ENCODE measurements around the gene UBAP1L. TPM values are rescaled to one million over a fixed set of nuclear protein-coding genes. Genes with fewer than 3 reads are reported as not detected.
"Not testable (repeated sequence)": the region's sequence is repeated elsewhere in the genome, so short reads cannot be mapped to it uniquely, and the experiment has no call there.

UBAP1L gene
- total and polyA plus RNA-seq, 2 donors: 0.61 to 6.1 TPM

DNA sequence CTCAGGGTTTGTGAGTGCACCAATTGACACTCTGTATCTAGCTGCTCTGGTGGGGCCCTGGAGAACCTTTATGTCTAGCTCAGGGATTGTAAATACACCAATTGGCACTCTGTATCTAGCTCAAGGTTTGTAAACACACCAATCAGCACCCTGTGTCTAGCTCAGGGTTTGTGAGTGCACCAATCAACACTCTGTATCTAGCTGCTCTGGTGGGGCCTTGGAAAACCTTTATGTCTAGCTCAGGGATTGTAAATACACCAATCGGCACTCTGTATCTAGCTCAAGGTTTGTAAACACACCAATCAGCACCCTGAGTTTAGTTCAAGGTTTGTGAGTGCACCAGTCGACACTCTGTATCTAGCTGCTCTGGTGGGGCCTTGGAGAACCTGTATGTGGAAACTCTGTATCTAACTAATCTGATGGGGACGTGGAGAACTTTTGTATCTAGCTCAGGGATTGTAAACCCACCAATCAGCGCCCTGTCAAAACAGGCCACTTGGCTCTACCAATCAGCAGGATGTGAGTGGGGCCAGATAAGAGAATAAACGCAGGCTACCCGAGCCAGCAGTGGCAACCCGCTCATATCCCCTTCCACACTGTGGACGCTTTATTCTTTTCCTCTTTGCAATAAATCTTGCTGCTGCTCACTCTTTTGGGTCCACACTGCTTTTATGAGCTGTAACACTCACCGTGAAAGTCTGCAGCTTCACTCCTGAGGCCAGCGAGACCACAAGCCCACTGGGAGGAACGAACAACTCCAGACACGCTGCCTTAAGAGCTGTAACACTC is 39.2 kb downstream of the UBAP1L start:
- peaks cover 4 to 33% of the 10 kb centered on the region in 2 donors for H3K27me3 ChIP-seq (ENCODE audit: control insufficient read depth in 2 of 2, insufficient read depth in 1 of 2, low read length in 1 of 2)
- not testable (repeated sequence) for H3K4me3 ChIP-seq (ENCODE audit: low read length in 2 of 2); H3K9me3 ChIP-seq (ENCODE audit: control insufficient read depth in 2 of 2, insufficient read depth in 1 of 2, low read length in 1 of 2); DNase-seq (ENCODE audit: low read depth in 6 of 9, low spot score in 9 of 9); H3K27ac ChIP-seq (ENCODE audit: low read depth in 1 of 2, low read length in 1 of 2); H3K36me3 ChIP-seq (ENCODE audit: control insufficient read depth in 2 of 2, insufficient read depth in 2 of 2, low read length in 1 of 2); H3K4me1 ChIP-seq (ENCODE audit: control insufficient read depth in 2 of 2, insufficient read depth in 2 of 2, low read length in 2 of 2)
- WGBS: 62% methylated on average over 12 of the region's 12 CpGs

DNA sequence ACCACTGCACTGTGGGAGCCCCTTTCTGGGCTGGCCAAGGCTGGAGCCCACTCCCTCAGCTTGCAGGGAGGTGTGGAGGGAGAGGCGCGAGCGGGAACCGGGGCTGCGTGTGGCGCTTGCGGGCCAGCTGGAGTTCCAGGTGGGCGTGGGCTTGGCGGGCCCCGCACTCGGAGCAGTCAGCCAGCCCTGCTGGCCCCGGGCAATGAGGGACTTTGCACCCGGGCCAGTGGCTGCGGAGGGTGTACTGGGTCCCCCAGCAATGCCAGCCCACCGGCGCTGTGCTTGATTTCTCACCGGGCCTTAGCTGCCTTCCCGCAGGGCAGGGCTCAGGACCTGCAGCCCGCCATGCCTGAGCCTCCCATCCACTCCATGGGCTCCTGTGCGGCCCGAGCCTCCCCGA is 40.1 kb downstream of the UBAP1L start:
- WGBS: 97% methylated on average over 20 of the region's 22 CpGs
- DNase-seq (ENCODE audit: low read depth in 6 of 9, low spot score in 9 of 9): not testable (repeated sequence)

DNA sequence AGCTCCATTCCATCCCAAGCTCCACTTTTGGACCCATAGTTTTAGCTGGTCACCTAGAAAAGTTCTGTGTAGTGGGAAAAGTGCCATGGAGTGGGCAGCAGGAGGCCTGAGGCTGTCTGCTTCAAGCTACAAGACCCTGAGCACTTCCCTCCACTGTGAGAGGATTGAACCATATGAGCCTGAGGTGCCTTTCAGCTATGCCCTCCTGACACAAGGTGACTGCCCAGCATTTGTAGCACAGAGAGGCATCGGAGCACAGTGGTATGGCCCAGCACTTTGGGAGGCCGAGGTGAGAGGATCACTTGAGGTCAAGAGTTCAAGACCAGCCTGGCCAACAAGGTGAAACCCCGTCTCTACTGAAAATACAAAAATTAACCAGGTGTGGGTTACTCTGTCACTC is 42.4 kb downstream of the UBAP1L start:
- Histone ChIP-seq H3K4me1 (ENCODE audit: control insufficient read depth in 2 of 2, insufficient read depth in 2 of 2, low read length in 2 of 2) (no peaks in the 10 kb centered on the region), H3K36me3 (ENCODE audit: control insufficient read depth in 2 of 2, insufficient read depth in 2 of 2, low read length in 1 of 2) (no peaks in the 10 kb centered on the region), H3K9me3 (ENCODE audit: control insufficient read depth in 2 of 2, insufficient read depth in 1 of 2, low read length in 1 of 2) (no peaks in the 10 kb centered on the region), H3K27me3 (ENCODE audit: control insufficient read depth in 2 of 2, insufficient read depth in 1 of 2, low read length in 1 of 2) (peaks cover 20 to 33% of the 10 kb centered on the region in 2 donors), H3K4me3 (ENCODE audit: low read length in 2 of 2) (no peak overlapping the region), H3K27ac (ENCODE audit: low read depth in 1 of 2, low read length in 1 of 2) (no peak overlapping the region)
- WGBS: 98% methylated on average over 3 of the region's 3 CpGs
- no peak for DNase-seq (ENCODE audit: low read depth in 6 of 9, low spot score in 9 of 9)

More for the DNA sequence above, 40.1 kb downstream of the UBAP1L start:
- not testable (repeated sequence) for H3K9me3 ChIP-seq (ENCODE audit: control insufficient read depth in 2 of 2, insufficient read depth in 1 of 2, low read length in 1 of 2); H3K4me1 ChIP-seq (ENCODE audit: control insufficient read depth in 2 of 2, insufficient read depth in 2 of 2, low read length in 2 of 2); H3K27ac ChIP-seq (ENCODE audit: low read depth in 1 of 2, low read length in 1 of 2); H3K36me3 ChIP-seq (ENCODE audit: control insufficient read depth in 2 of 2, insufficient read depth in 2 of 2, low read length in 1 of 2); H3K4me3 ChIP-seq (ENCODE audit: low read length in 2 of 2)
- H3K27me3 ChIP-seq (ENCODE audit: control insufficient read depth in 2 of 2, insufficient read depth in 1 of 2, low read length in 1 of 2): peaks cover 4 to 33% of the 10 kb centered on the region in 2 donors

DNA sequence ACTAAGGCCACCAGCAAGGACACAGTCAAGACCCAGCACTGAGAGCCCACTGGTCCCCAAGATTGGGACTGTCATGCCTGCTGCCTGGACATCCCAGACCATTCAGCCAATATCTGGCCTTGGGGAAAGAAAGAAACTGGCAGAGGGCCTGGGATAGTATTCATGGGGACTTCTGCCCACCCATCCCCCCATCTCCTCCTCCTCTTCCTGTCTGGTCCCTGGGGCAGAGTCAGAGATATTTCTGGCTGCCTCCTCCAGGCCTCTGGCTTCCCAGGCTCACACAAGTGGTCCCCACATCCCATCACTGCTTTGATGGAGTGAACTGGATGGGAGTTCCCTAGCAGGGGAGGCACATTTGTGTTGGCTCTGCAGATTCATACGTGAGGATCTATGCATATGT is 43.0 kb downstream of the UBAP1L start:
- no peak for DNase-seq (ENCODE audit: low read depth in 6 of 9, low spot score in 9 of 9)
- 90% methylated on average over 1 of the region's 1 CpG for WGBS
- H3K36me3 ChIP-seq (ENCODE audit: control insufficient read depth in 2 of 2, insufficient read depth in 2 of 2, low read length in 1 of 2): no peaks in the 10 kb centered on the region

DNA sequence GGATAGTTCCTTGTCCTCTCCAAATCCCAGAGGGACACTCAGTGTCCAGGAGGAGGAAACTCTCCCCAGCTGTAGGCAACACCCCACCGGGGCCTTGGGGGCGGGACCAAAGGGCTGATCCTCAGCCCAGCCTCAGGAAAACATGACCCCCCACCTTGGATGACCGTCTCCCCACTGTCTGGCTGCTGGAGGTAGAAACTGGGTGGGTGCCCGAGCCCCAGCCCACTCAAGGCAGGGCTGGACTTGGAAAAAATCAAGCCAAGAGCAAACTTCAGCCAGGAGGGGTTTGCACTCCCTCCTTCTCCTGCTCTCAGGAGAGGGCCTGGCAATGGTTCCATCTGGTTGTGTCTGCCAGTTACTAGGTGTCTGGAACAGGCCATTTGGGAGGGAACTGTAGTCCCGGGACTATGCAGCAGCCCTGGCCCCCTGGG is 43.6 kb downstream of the UBAP1L start:
- Histone ChIP-seq H3K27ac (ENCODE audit: low read depth in 1 of 2, low read length in 1 of 2) (no peak overlapping the region), H3K27me3 (ENCODE audit: control insufficient read depth in 2 of 2, insufficient read depth in 1 of 2, low read length in 1 of 2) (peaks cover 28 to 33% of the 10 kb centered on the region in 2 donors), H3K9me3 (ENCODE audit: control insufficient read depth in 2 of 2, insufficient read depth in 1 of 2, low read length in 1 of 2) (no peaks in the 10 kb centered on the region), H3K36me3 (ENCODE audit: control insufficient read depth in 2 of 2, insufficient read depth in 2 of 2, low read length in 1 of 2) (no peaks in the 10 kb centered on the region), H3K4me3 (ENCODE audit: low read length in 2 of 2) (no peak overlapping the region), H3K4me1 (ENCODE audit: control insufficient read depth in 2 of 2, insufficient read depth in 2 of 2, low read length in 2 of 2) (no peaks in the 10 kb centered on the region)
- DNase-seq (ENCODE audit: low read depth in 6 of 9, low spot score in 9 of 9): no peak
- WGBS: 94% methylated on average over 5 of the region's 5 CpGs

More for the DNA sequence above, 43.0 kb downstream of the UBAP1L start:
- H3K27ac ChIP-seq (ENCODE audit: low read depth in 1 of 2, low read length in 1 of 2): no peak overlapping the region
- peaks cover 23 to 33% of the 10 kb centered on the region in 2 donors for H3K27me3 ChIP-seq (ENCODE audit: control insufficient read depth in 2 of 2, insufficient read depth in 1 of 2, low read length in 1 of 2)
- H3K9me3 ChIP-seq (ENCODE audit: control insufficient read depth in 2 of 2, insufficient read depth in 1 of 2, low read length in 1 of 2): no peaks in the 10 kb centered on the region
- H3K4me1 ChIP-seq (ENCODE audit: control insufficient read depth in 2 of 2, insufficient read depth in 2 of 2, low read length in 2 of 2): no peaks in the 10 kb centered on the region
- H3K4me3 ChIP-seq (ENCODE audit: low read length in 2 of 2): no peak overlapping the region

DNA sequence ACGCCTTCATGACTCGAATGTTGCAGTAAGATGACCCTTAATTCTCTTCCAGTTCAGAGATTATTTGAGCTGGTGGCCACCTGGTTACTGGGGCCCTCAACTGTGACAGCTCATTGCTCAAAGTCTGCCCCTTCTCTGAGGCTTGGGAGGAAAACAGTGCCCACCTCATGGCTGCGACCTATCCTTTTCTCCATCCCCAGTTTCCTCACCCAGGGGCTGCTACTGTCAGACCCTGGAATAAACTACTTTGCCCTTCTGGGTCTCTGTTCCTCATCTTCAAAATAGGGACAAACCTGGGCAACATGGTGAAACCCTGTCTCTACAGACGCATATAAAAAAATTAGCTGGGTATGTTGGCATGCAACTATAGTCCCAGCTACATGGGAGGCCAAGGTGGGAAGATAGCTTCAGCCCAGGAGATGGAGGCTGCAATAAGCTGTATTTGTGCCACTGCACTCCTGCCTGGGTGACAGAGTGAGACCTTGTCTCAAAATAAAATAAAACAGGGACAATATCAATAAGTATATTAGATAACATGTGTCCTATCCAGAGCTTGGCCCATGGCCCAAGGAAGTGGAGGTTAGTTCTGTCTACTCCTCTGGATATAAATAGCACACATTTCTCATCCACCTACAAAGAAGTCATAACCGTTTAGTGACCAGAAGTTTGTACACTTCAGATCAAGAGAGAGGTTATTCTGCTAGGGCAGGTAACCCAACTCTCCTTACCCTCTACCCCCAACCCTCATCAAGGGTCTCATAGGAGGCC is 45.0 kb downstream of the UBAP1L start:
- Histone ChIP-seq H3K27me3 (ENCODE audit: control insufficient read depth in 2 of 2, insufficient read depth in 1 of 2, low read length in 1 of 2) (peaks cover 30 to 45% of the 10 kb centered on the region in 2 donors), H3K27ac (ENCODE audit: low read depth in 1 of 2, low read length in 1 of 2) (no peak overlapping the region), H3K4me3 (ENCODE audit: low read length in 2 of 2) (no peak overlapping the region), H3K36me3 (ENCODE audit: control insufficient read depth in 2 of 2, insufficient read depth in 2 of 2, low read length in 1 of 2) (no peaks in the 10 kb centered on the region), H3K4me1 (ENCODE audit: control insufficient read depth in 2 of 2, insufficient read depth in 2 of 2, low read length in 2 of 2) (no peaks in the 10 kb centered on the region), H3K9me3 (ENCODE audit: control insufficient read depth in 2 of 2, insufficient read depth in 1 of 2, low read length in 1 of 2) (no peaks in the 10 kb centered on the region)
- no peak for DNase-seq (ENCODE audit: low read depth in 6 of 9, low spot score in 9 of 9)
- 93% methylated on average over 5 of the region's 5 CpGs for WGBS

DNA sequence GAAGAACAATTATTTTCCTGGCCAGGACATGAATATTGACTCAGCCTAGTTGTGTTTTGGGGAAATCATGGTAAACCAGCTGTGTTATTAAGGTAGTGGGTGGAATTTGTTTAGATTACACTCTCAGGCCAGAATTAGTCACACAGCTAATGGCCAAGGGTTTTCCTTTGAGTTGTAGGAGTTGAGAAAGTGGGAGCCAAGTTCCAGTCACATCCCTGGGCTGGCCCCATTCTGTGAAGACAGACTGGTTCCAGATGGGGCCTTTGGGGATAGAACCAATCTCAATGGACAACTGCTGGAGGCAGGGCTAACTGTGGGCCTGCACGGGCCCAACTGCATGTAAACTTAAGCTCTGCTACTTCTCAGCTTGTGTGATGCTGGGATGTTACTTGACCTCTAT is 45.8 kb downstream of the UBAP1L start:
- H3K27me3 ChIP-seq (ENCODE audit: control insufficient read depth in 2 of 2, insufficient read depth in 1 of 2, low read length in 1 of 2): peaks cover 30 to 46% of the 10 kb centered on the region in 2 donors
- no peaks in the 10 kb centered on the region for H3K4me1 ChIP-seq (ENCODE audit: control insufficient read depth in 2 of 2, insufficient read depth in 2 of 2, low read length in 2 of 2)
- no peak overlapping the region for H3K4me3 ChIP-seq (ENCODE audit: low read length in 2 of 2)
- no peaks in the 10 kb centered on the region for H3K36me3 ChIP-seq (ENCODE audit: control insufficient read depth in 2 of 2, insufficient read depth in 2 of 2, low read length in 1 of 2)
- 93% methylated on average over 1 of the region's 1 CpG for WGBS
- DNase-seq (ENCODE audit: low read depth in 6 of 9, low spot score in 9 of 9): no peak
- H3K27ac ChIP-seq (ENCODE audit: low read depth in 1 of 2, low read length in 1 of 2): no peak overlapping the region
- H3K9me3 ChIP-seq (ENCODE audit: control insufficient read depth in 2 of 2, insufficient read depth in 1 of 2, low read length in 1 of 2): no peaks in the 10 kb centered on the region

DNA sequence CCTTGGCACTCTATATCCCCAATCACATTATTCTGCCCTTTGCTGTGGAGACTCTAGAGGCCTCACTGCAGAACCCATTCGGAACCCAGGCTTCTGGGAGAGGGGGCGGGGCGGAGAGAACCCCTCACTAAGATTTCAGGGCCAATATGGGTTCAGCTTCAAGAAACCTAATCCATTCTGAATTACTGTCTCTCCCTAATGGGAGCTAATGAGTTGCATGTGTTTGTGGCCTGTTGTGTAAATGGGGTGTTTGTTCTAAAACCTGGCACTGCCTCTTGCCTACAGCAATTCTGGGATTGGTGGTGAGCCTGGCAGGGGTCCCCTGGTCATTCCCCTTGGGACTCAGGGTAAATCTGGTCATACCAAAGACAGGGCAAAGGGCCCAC is 46.6 kb downstream of the UBAP1L start:
- Histone ChIP-seq H3K9me3 (ENCODE audit: control insufficient read depth in 2 of 2, insufficient read depth in 1 of 2, low read length in 1 of 2) (no peaks in the 10 kb centered on the region), H3K27me3 (ENCODE audit: control insufficient read depth in 2 of 2, insufficient read depth in 1 of 2, low read length in 1 of 2) (peaks cover 30 to 48% of the 10 kb centered on the region in 2 donors), H3K4me3 (ENCODE audit: low read length in 2 of 2) (no peak overlapping the region), H3K4me1 (ENCODE audit: control insufficient read depth in 2 of 2, insufficient read depth in 2 of 2, low read length in 2 of 2) (no peaks in the 10 kb centered on the region), H3K36me3 (ENCODE audit: control insufficient read depth in 2 of 2, insufficient read depth in 2 of 2, low read length in 1 of 2) (no peaks in the 10 kb centered on the region), H3K27ac (ENCODE audit: low read depth in 1 of 2, low read length in 1 of 2) (no peak overlapping the region)
- 99% methylated on average over 3 of the region's 3 CpGs for WGBS
- DNase-seq (ENCODE audit: low read depth in 6 of 9, low spot score in 9 of 9): no peak
